Endodermal cell (in vitro differentiated cells): ENCODE measurements around the gene RAPGEF4. TPM values are rescaled to one million over a fixed set of nuclear protein-coding genes. Genes with fewer than 3 reads are reported as not detected.

Experiments
- DNase-seq: peaks from one replicate; pipeline ENCODE4 v3.0.0-alpha.2; 2017
- H3K27ac ChIP-seq: 2 replicates; pipeline ENCODE4 v1.5.1; 2013; ENCODE audit warnings: mild to moderate bottlenecking, low read depth, low read length, moderate library complexity
- H3K27me3 ChIP-seq: 2 replicates; pipeline ENCODE4 v1.6.1; 2013; ENCODE audit warnings: mild to moderate bottlenecking, low read length, moderate library complexity; ENCODE audit not compliant: insufficient read depth, control insufficient read depth, poor library complexity, severe bottlenecking
- H3K36me3 ChIP-seq: 2 replicates; pipeline ENCODE4 v1.7.0; 2013; ENCODE audit warnings: mild to moderate bottlenecking, low read length, moderate library complexity; ENCODE audit not compliant: control insufficient read depth, insufficient read depth
- H3K4me1 ChIP-seq: one replicate; pipeline ENCODE4 v1.7.0; 2013; ENCODE audit warnings: low read length; ENCODE audit not compliant: control insufficient read depth, insufficient read depth
- H3K4me3 ChIP-seq: 2 replicates; pipeline ENCODE4 v1.5.1; 2013; ENCODE audit warnings: mild to moderate bottlenecking, low read length, moderate library complexity
- H3K9ac ChIP-seq: 2 replicates; pipeline ENCODE4 v1.6.1; 2013; ENCODE audit warnings: mild to moderate bottlenecking, low read length, moderate library complexity; ENCODE audit not compliant: poor library complexity, severe bottlenecking; ENCODE audit errors: extremely low read depth
- H3K9me3 ChIP-seq: 2 replicates; pipeline ENCODE4 v1.6.1; 2013; ENCODE audit warnings: mild to moderate bottlenecking, low read length, moderate library complexity; ENCODE audit not compliant: control insufficient read depth
- H3K27ac Mint-ChIP-seq: 2 replicates; pipeline ENCODE4 v1.8.0; 2020; ENCODE audit warnings: mixed read lengths
- H3K27me3 Mint-ChIP-seq: 2 replicates; pipeline ENCODE4 v1.8.0; 2021; ENCODE audit warnings: mild to moderate bottlenecking, mixed read lengths; ENCODE audit not compliant: insufficient read depth
- H3K36me3 Mint-ChIP-seq: 2 replicates; pipeline ENCODE4 v1.8.0; 2020; ENCODE audit warnings: low read depth, mixed read lengths
- H3K4me1 Mint-ChIP-seq: 2 replicates; pipeline ENCODE4 v1.8.0; 2020; ENCODE audit warnings: mixed read lengths
- H3K4me3 Mint-ChIP-seq: 2 replicates; pipeline ENCODE4 v1.8.0; 2020; ENCODE audit warnings: mild to moderate bottlenecking, moderate library complexity, mixed read lengths
- H3K9me3 Mint-ChIP-seq: 2 replicates; pipeline ENCODE4 v1.8.0; 2020; ENCODE audit warnings: mild to moderate bottlenecking, mixed read lengths
- WGBS, 2 experiments: methylation state at CpG; one replicate each; pipeline versions ENCODE4 v1.1.5 to v1.1.7; 2013; ENCODE audit warnings: missing lambda C conversion rate in 2 of 2, mixed read lengths in 1 of 2; ENCODE audit not compliant: insufficient coverage in 1 of 2, insufficient read length in 1 of 2; 5-methylcytosine and 5-hydroxymethylcytosine counted together
- total RNA-seq, 2 donors: library from RNA; stranded (reverse); fragmentation: NEBNext Ultra II Directional in 1 of 2; extraction: Animal tissue kit (Norgen Biotek cat#: 25700) in 1 of 2; gene quantifications; 2 replicates in 1 of 2; 3 replicates in 1 of 2; pipeline ENCODE4 v1.2.1, GENCODE V29; 2021
- TF ChIP-seq, protein P1 (sequence below): fragments of 200-600 bp; sonication (generic); conservative IDR thresholded peaks from 2 replicates; pipeline ENCODE4 v1.5.0; 2021; ENCODE audit warnings: antibody characterized with exemption, mild to moderate bottlenecking

Gene RAPGEF4
- total RNA-seq, 2 donors from 2014 or later, result 0.77 to 0.88 TPM

DNA sequence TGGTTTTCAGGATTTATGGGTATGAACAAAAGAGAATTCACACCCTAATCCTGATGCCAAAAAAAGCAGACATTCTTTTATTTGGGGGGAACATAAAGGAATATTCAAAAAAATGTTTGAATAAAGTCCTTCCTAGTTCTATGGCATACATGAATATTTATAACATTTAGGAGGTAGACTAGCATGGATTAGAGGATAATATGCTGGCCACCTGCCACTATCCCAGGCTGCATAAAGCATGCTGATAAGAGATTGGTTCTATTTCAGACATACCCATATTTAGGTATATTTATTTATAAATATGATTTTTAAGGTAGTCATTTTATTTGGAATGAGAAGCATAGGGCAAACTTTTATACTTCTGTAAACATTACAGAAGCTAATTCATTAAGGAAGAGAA lies 305.1 kb downstream of the RAPGEF4 start:
- no peaks in the 10 kb centered on the region for H3K9me3 ChIP-seq
- no peaks in the 10 kb centered on the region for H3K27me3 ChIP-seq
- H3K36me3 ChIP-seq, result no peaks in the 10 kb centered on the region
- Mint-ChIP-seq H3K27me3 (peaks cover 6% of the 10 kb centered on the region), H3K4me1 (peaks cover 41% of the 10 kb centered on the region), H3K36me3 (no peaks in the 10 kb centered on the region), H3K27ac (no peak overlapping the region), H3K4me3 (no peak overlapping the region), H3K9me3 (no peaks in the 10 kb centered on the region)
- peaks cover 25% of the 10 kb centered on the region for H3K4me1 ChIP-seq
- no peak overlapping the region for H3K27ac ChIP-seq
- no peak for DNase-seq
- H3K4me3 ChIP-seq, result no peak overlapping the region
- H3K9ac ChIP-seq, result no peak overlapping the region
- TF ChIP-seq, protein P1, sequence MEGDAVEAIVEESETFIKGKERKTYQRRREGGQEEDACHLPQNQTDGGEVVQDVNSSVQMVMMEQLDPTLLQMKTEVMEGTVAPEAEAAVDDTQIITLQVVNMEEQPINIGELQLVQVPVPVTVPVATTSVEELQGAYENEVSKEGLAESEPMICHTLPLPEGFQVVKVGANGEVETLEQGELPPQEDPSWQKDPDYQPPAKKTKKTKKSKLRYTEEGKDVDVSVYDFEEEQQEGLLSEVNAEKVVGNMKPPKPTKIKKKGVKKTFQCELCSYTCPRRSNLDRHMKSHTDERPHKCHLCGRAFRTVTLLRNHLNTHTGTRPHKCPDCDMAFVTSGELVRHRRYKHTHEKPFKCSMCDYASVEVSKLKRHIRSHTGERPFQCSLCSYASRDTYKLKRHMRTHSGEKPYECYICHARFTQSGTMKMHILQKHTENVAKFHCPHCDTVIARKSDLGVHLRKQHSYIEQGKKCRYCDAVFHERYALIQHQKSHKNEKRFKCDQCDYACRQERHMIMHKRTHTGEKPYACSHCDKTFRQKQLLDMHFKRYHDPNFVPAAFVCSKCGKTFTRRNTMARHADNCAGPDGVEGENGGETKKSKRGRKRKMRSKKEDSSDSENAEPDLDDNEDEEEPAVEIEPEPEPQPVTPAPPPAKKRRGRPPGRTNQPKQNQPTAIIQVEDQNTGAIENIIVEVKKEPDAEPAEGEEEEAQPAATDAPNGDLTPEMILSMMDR, result no peak

DNA sequence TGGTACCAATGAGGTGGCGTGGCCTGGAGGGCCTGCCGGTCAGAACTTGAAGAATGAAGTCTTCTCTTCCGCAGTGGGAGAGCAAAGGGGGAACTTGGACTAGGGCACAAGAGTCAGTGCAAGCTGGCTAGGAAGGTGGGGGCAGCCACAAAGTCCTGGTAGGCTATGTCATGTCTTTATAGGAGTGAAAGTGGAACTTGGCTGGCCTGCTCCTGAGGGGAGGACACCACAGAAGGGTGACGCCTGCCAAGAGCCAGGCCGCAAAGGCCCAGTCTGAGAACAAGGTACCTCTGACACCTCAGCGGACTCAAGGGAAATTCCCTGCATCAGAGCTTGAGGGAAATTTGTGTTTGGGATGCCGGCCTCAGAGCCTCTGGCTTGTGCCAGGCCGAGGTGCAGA lies 307.8 kb downstream of the RAPGEF4 start:
- no peaks in the 10 kb centered on the region for H3K27me3 ChIP-seq
- Mint-ChIP-seq H3K27ac (no peak overlapping the region), H3K9me3 (no peaks in the 10 kb centered on the region), H3K27me3 (peaks cover 6% of the 10 kb centered on the region), H3K36me3 (no peaks in the 10 kb centered on the region), H3K4me3 (no peak overlapping the region), H3K4me1 (peaks cover 35% of the 10 kb centered on the region)
- TF ChIP-seq, protein P1, result no peak
- no peak overlapping the region for H3K9ac ChIP-seq
- 96% methylated on average over 7 to 8 of the region's 8 CpGs for WGBS, 2 experiments
- no peak overlapping the region for H3K27ac ChIP-seq
- no peaks in the 10 kb centered on the region for H3K36me3 ChIP-seq
- H3K4me1 ChIP-seq, result peaks cover 6% of the 10 kb centered on the region
- H3K4me3 ChIP-seq, result no peak overlapping the region
- H3K9me3 ChIP-seq, result no peaks in the 10 kb centered on the region
- no peak for DNase-seq

DNA sequence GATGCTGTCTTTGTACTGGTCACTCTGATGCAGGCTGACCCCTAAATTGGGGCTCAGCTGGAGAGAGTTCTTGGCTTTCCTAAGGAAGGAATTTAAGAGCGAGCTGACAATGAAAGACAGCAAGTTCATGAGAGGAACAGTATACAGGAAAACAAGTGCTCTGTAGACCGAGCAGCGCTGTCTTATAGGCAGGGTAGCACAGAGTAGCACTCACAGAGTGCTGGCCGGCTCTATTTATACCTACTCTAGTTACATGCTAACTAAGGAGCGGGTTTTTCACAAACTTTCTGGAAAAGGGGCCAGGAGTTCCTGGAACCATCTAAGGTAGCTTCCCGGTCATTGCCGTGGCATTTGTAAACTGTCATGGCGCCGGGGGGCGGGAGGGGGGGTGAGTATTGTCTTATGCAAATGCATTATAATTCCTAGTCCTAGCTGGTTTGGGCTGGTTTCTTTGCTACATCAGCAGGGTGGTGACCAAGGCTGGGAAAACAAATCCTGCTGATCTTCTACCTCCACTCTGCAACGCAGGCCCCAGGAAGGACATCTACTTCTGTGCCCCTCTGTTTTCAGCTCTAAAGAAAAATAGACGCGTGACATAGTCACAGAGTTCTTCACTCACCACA lies 308.4 kb downstream of the RAPGEF4 start:
- Histone ChIP-seq H3K4me3 (no peak overlapping the region), H3K36me3 (no peaks in the 10 kb centered on the region), H3K27ac (no peak overlapping the region), H3K9me3 (no peaks in the 10 kb centered on the region), H3K27me3 (no peaks in the 10 kb centered on the region), H3K9ac (no peak overlapping the region), H3K4me1 (peaks cover 6% of the 10 kb centered on the region)
- Mint-ChIP-seq H3K27me3 (peaks cover 3% of the 10 kb centered on the region), H3K27ac (no peak overlapping the region), H3K4me1 (peaks cover 40% of the 10 kb centered on the region), H3K4me3 (no peak overlapping the region), H3K9me3 (no peaks in the 10 kb centered on the region), H3K36me3 (no peaks in the 10 kb centered on the region)
- DNase-seq, result no peak
- WGBS, 2 experiments, result 95 to 100% methylated on average over 6 to 13 of the region's 13 CpGs
- TF ChIP-seq, protein P1, result no peak
